NT2/D1 (cell line): ENCODE data around the gene TBC1D9B.

Experiments used
- YY1 ChIP-seq: IDR thresholded peaks from 2 replicates; pipeline ENCODE4 v1.6.1; 2011; ENCODE audit not compliant: insufficient read length, insufficient read depth
- ZNF274 ChIP-seq: IDR thresholded peaks from 2 replicates; pipeline ENCODE4 v1.6.1; 2011; ENCODE audit warnings: mild to moderate bottlenecking, low read depth, low read length

- TF ChIP-seq ZNF274 (no peak), YY1 (no peak)
These were observed 75.5 kb downstream of the TBC1D9B start for GRCh38 chr5:179832039-179832745.
